H9 (cell line): ENCODE measurements around the gene UPF2. TPM values are rescaled to one million over a fixed set of nuclear protein-coding genes. Genes with fewer than 3 reads are reported as not detected.

Experiments
- DNase-seq: peaks from one replicate; pipeline ENCODE4 v3.0.0-alpha.2; 2017
- H2AFZ ChIP-seq: one replicate; pipeline ENCODE4 v1.6.1; 2013; ENCODE audit warnings: mild to moderate bottlenecking, low read length, control low read depth, moderate library complexity
- H2AK5ac ChIP-seq: 2 replicates; pipeline ENCODE4 v1.6.1; 2013; ENCODE audit warnings: low read length, control low read depth, mixed read lengths; ENCODE audit not compliant: insufficient read length
- H2BK120ac ChIP-seq: one replicate; pipeline ENCODE4 v1.6.1; 2013; ENCODE audit warnings: low read depth, mild to moderate bottlenecking, low read length, control low read depth, inconsistent platforms; ENCODE audit not compliant: poor library complexity, severe bottlenecking
- H2BK12ac ChIP-seq: 2 replicates; pipeline ENCODE4 v1.6.1; 2013; ENCODE audit warnings: low read length, control low read depth, mixed read lengths, low read depth; ENCODE audit not compliant: insufficient read length
- H2BK15ac ChIP-seq: 2 replicates; pipeline ENCODE4 v1.6.1; 2013; ENCODE audit warnings: low read depth, low read length, control low read depth
- H2BK20ac ChIP-seq: one replicate; pipeline ENCODE4 v1.6.1; 2013; ENCODE audit warnings: low read depth, mild to moderate bottlenecking, low read length, control low read depth, inconsistent platforms; ENCODE audit not compliant: poor library complexity, severe bottlenecking
- H2BK5ac ChIP-seq: 2 replicates; pipeline ENCODE4 v1.6.1; 2013; ENCODE audit warnings: low read length, control low read depth, mixed read lengths; ENCODE audit not compliant: insufficient read length
- H3K14ac ChIP-seq: 2 replicates; pipeline ENCODE4 v1.6.1; 2013; ENCODE audit warnings: low read length, control low read depth; ENCODE audit not compliant: insufficient read depth
- H3K18ac ChIP-seq: 2 replicates; pipeline ENCODE4 v1.6.1; 2013; ENCODE audit warnings: low read depth, mild to moderate bottlenecking, mixed read lengths, low read length, control low read depth; ENCODE audit not compliant: insufficient read length
- H3K23ac ChIP-seq: 2 replicates; pipeline ENCODE4 v1.6.1; 2013; ENCODE audit warnings: low read length, control low read depth, mixed read lengths, low read depth; ENCODE audit not compliant: insufficient read length
- H3K23me2 ChIP-seq: 2 replicates; pipeline ENCODE4 v1.6.1; 2013; ENCODE audit warnings: low read depth, mild to moderate bottlenecking, mixed read lengths, low read length, control low read depth; ENCODE audit not compliant: insufficient read length, poor library complexity, severe bottlenecking
- H3K27ac ChIP-seq: 2 replicates; pipeline ENCODE4 v1.5.1; 2013; ENCODE audit warnings: low read length, control low read depth, mixed read lengths, low read depth; ENCODE audit not compliant: insufficient read length
- H3K27me3 ChIP-seq: 2 replicates; pipeline ENCODE4 v1.6.1; 2013; ENCODE audit warnings: low read length, control low read depth, inconsistent platforms; ENCODE audit not compliant: insufficient read depth
- H3K4ac ChIP-seq: 2 replicates; pipeline ENCODE4 v1.6.1; 2013; ENCODE audit warnings: low read depth, mild to moderate bottlenecking, control low read depth, inconsistent platforms, low read length, moderate library complexity
- H3K4me1 ChIP-seq: 2 replicates; pipeline ENCODE4 v1.6.1; 2013; ENCODE audit warnings: low read length, control low read depth, inconsistent platforms; ENCODE audit not compliant: insufficient read depth
- H3K4me2 ChIP-seq: 2 replicates; pipeline ENCODE4 v1.6.1; 2013; ENCODE audit warnings: low read length, control low read depth, mixed read lengths; ENCODE audit not compliant: insufficient read length, insufficient read depth
- H3K56ac ChIP-seq: 2 replicates; pipeline ENCODE4 v1.6.1; 2013; ENCODE audit warnings: low read depth, mild to moderate bottlenecking, mixed read lengths, low read length, control low read depth; ENCODE audit not compliant: insufficient read length
- H3K79me1 ChIP-seq: 2 replicates; pipeline ENCODE4 v1.6.1; 2013; ENCODE audit warnings: low read depth, mild to moderate bottlenecking, moderate library complexity, low read length, control low read depth, inconsistent platforms; ENCODE audit not compliant: insufficient read depth, poor library complexity, severe bottlenecking
- H3K79me2 ChIP-seq: 2 replicates; pipeline ENCODE4 v1.6.1; 2013; ENCODE audit warnings: low read length, control low read depth, inconsistent platforms; ENCODE audit not compliant: insufficient read depth
- H3K9ac ChIP-seq: 2 replicates; pipeline ENCODE4 v1.6.1; 2013; ENCODE audit warnings: low read length, control low read depth, mixed read lengths; ENCODE audit not compliant: insufficient read length; ENCODE audit errors: extremely low read depth
- H3K9me3 ChIP-seq: one replicate; pipeline ENCODE4 v1.6.1; 2013; ENCODE audit warnings: low read depth, low read length, inconsistent platforms; ENCODE audit not compliant: control insufficient read depth
- H3T11ph ChIP-seq: one replicate; pipeline ENCODE4 v1.6.1; 2013; ENCODE audit warnings: mild to moderate bottlenecking, low read length, control low read depth, inconsistent platforms
- H4K20me1 ChIP-seq: one replicate; pipeline ENCODE4 v1.6.1; 2013; ENCODE audit not compliant: control insufficient read depth, insufficient read length, insufficient read depth
- H4K5ac ChIP-seq: 2 replicates; pipeline ENCODE4 v1.6.1; 2013; ENCODE audit warnings: low read depth, mild to moderate bottlenecking, mixed read lengths, low read length, control low read depth; ENCODE audit not compliant: insufficient read length
- H4K8ac ChIP-seq: replicated peaks from 2 replicates; pipeline ENCODE4 v1.6.1; 2013; ENCODE audit warnings: low read length, control low read depth, mixed read lengths, low read depth; ENCODE audit not compliant: insufficient read length
- H4K91ac ChIP-seq: 2 replicates; pipeline ENCODE4 v1.6.1; 2013; ENCODE audit warnings: low read depth, mild to moderate bottlenecking, moderate library complexity, mixed read lengths, low read length, control low read depth; ENCODE audit not compliant: insufficient read length
- H3K27ac Mint-ChIP-seq, 3 experiments: 2 replicates in 2 of 3; 3 replicates in 1 of 3; pipeline ENCODE4 v1.8.0; 2020 to 2021; ENCODE audit warnings: mixed read lengths in 3 of 3, mild to moderate bottlenecking in 1 of 3, moderate library complexity in 1 of 3
- H3K27me3 Mint-ChIP-seq: 2 replicates; pipeline ENCODE4 v1.8.0; 2021; ENCODE audit warnings: low read depth, mild to moderate bottlenecking, moderate library complexity, mixed read lengths
- H3K36me3 Mint-ChIP-seq, 3 experiments: 2 replicates in 2 of 3; 3 replicates in 1 of 3; pipeline ENCODE4 v1.8.0; 2020 to 2021; ENCODE audit warnings: low read depth in 3 of 3, mixed read lengths in 3 of 3; ENCODE audit not compliant: insufficient read depth in 1 of 3
- H3K4me1 Mint-ChIP-seq, 2 experiments: 2 replicates each; pipeline ENCODE4 v1.8.0; 2020; ENCODE audit warnings: mixed read lengths in 2 of 2
- H3K4me3 Mint-ChIP-seq, 2 experiments: 2 replicates in 1 of 2; 3 replicates in 1 of 2; pipeline ENCODE4 v1.8.0; 2020 to 2021; ENCODE audit warnings: mild to moderate bottlenecking in 2 of 2, mixed read lengths in 2 of 2, moderate library complexity in 1 of 2
- H3K9me3 Mint-ChIP-seq, 2 experiments: 2 replicates in 1 of 2; 3 replicates in 1 of 2; pipeline ENCODE4 v1.8.0; 2020; ENCODE audit warnings: mild to moderate bottlenecking in 2 of 2, mixed read lengths in 2 of 2, moderate library complexity in 1 of 2
- CTCF ChIP-seq: fragments of 200-600 bp; sonication (generic); conservative IDR thresholded peaks from 3 replicates; pipeline ENCODE4 v1.8.0; 2021; ENCODE audit warnings: antibody characterized with exemption, mild to moderate bottlenecking
- total RNA-seq: library from RNA; stranded (reverse); gene quantifications from 2 replicates; pipeline ENCODE4 v1.2.1, GENCODE V29; 2021

The UPF2 gene
- total RNA-seq, 1 experiment from 2014 or later: 34.1 TPM

GRCh38 chr10:12050528-12050927, 7.9 kb upstream of the UPF2 start:
- TF ChIP-seq CTCF: no peak
- no peak overlapping the region for H2BK5ac ChIP-seq
- no peak for DNase-seq
- H3K18ac ChIP-seq: no peak overlapping the region
- no peak overlapping the region for H3T11ph ChIP-seq
- no peak overlapping the region for H3K27ac ChIP-seq
- H2BK20ac ChIP-seq: no peak overlapping the region
- no peak overlapping the region for H2BK15ac ChIP-seq
- Mint-ChIP-seq H3K9me3 (no peaks in the 10 kb centered on the region), H3K4me3 (no peak overlapping the region), H3K27ac (no peak overlapping the region), H3K4me1 (peaks cover 3 to 7% of the 10 kb centered on the region in 2 experiments; a peak in 1 of 4 replicates), H3K36me3 (no peaks in the 10 kb centered on the region), H3K27me3 (peaks cover 6% of the 10 kb centered on the region)
- no peak overlapping the region for H3K23ac ChIP-seq
- no peak overlapping the region for H2BK12ac ChIP-seq
- no peak overlapping the region for H2AK5ac ChIP-seq
- H4K5ac ChIP-seq: no peak overlapping the region
- no peaks in the 10 kb centered on the region for H3K79me2 ChIP-seq
- no peaks in the 10 kb centered on the region for H3K79me1 ChIP-seq
- no peak overlapping the region for H3K9ac ChIP-seq
- H3K4me2 ChIP-seq: no peak overlapping the region
- H4K20me1 ChIP-seq: no peaks in the 10 kb centered on the region
- H2AFZ ChIP-seq: no peak overlapping the region
- no peak overlapping the region for H3K56ac ChIP-seq
- no peaks in the 10 kb centered on the region for H3K23me2 ChIP-seq
- no peaks in the 10 kb centered on the region for H3K9me3 ChIP-seq
- H2BK120ac ChIP-seq: no peak overlapping the region
- no peaks in the 10 kb centered on the region for H3K27me3 ChIP-seq
- H4K91ac ChIP-seq: no peak overlapping the region
- no peak overlapping the region for H3K14ac ChIP-seq
- H3K4ac ChIP-seq: no peak overlapping the region
- H3K4me1 ChIP-seq: no peaks in the 10 kb centered on the region
- no peak overlapping the region for H4K8ac ChIP-seq
